Fibroblast of lung (primary cell): ENCODE data around the gene GET4.

Source experiments
- EZH2 ChIP-seq: IDR thresholded peaks from 2 replicates; pipeline ENCODE4 v1.5.1; 2012; ENCODE audit warnings: low read length, control low read depth, mild to moderate bottlenecking; ENCODE audit errors: missing control alignments
- TF ChIP-seq, protein P1 (sequence below), 2 donors: IDR thresholded peaks in 1 of 2; conservative IDR thresholded peaks in 1 of 2; 1 replicate in 1 of 2; 2 replicates in 1 of 2; pipeline ENCODE4 v1.5.1; 2011 to 2012; ENCODE audit warnings: low read length in 2 of 2, control low read depth in 1 of 2, inconsistent platforms in 1 of 2, low read depth in 1 of 2, mild to moderate bottlenecking in 1 of 2

DNA sequence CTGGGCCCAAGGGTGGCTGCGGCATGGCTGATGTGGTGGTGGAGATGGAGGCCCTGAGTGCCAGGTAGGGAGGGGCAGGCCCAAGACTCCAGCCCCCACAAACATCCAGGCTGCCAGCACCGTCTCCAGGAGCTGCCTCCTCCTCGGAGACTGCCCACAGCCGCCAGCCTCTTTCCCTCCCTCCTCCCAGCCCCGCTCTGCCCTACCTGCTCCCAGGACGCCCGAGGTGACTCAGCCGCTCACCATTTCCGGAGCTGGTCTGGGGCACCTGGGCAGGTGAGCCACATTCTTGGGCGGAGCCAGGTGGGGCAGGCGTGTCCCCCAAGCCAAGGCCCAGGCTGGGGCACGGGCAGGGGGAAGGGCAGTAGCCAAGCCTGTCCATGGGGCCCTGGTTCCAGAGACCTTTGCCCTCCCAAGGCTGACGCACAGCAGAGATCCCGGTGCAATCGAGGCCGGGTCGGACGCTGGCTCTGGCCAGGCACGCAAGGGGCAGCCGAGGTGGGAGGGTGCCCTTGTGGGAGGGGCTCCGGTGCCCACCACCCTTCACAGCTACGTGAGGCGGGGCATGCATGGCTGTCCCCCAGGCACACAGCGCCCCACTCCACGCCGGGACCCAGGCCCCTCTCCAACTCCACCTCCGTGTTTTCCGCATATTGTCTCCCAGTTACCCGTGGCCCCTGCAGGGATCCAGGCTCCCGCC, 69.4 kb downstream of the GET4 start:
- TF ChIP-seq, protein P1, sequence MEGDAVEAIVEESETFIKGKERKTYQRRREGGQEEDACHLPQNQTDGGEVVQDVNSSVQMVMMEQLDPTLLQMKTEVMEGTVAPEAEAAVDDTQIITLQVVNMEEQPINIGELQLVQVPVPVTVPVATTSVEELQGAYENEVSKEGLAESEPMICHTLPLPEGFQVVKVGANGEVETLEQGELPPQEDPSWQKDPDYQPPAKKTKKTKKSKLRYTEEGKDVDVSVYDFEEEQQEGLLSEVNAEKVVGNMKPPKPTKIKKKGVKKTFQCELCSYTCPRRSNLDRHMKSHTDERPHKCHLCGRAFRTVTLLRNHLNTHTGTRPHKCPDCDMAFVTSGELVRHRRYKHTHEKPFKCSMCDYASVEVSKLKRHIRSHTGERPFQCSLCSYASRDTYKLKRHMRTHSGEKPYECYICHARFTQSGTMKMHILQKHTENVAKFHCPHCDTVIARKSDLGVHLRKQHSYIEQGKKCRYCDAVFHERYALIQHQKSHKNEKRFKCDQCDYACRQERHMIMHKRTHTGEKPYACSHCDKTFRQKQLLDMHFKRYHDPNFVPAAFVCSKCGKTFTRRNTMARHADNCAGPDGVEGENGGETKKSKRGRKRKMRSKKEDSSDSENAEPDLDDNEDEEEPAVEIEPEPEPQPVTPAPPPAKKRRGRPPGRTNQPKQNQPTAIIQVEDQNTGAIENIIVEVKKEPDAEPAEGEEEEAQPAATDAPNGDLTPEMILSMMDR (conservative IDR thresholded peaks at IDR 0.05 in 1 of 2, IDR thresholded peaks at IDR 0.05 in 1 of 2; ENCODE audit: low read depth in 1 of 2, low read length in 2 of 2), result no peak
- TF ChIP-seq EZH2, result no peak
